HCT116 (cell line): ENCODE data around the gene ZNF41. TPM values are rescaled to one million over a fixed set of nuclear protein-coding genes. Genes with fewer than 3 reads are reported as not detected.

Source experiments
- ATAC-seq: fragments of 200-7000 bp; cut with Tn5 transposase; 2 replicates; pipeline ENCODE4 v1.9.1; 2020; ENCODE audit warnings: mild to moderate bottlenecking, moderate library complexity
- BruUV-seq: library from RNA; stranded (reverse); fragments of 400-500 nt; replicated peaks from 2 replicates; lab custom pipeline; 2021; lab: Mats Ljungman, UMichigan
- CTCF ChIA-PET: fragments of 300-600 bp; sonication (Branson Sonifier 250); formaldehyde crosslinking; loops from one replicate; lab custom pipeline; 2021; ENCODE audit warnings: antibody characterized with exemption; lab: Charles Lee
- POLR2A ChIA-PET: fragments of 300-600, 350-600 bp; sonication (Branson Sonifier 250); formaldehyde crosslinking; loops from one replicate; lab custom pipeline; 2021; ENCODE audit warnings: antibody characterized with exemption; lab: Charles Lee
- RAD21 ChIA-PET, 2 experiments: fragments of 300-600 bp; sonication (Branson Sonifier 250); formaldehyde crosslinking; loops; one replicate each; lab custom pipeline; 2023; ENCODE audit warnings: low total read pairs in 2 of 2; ENCODE audit not compliant: uncharacterized antibody in 2 of 2, unreplicated experiment in 2 of 2, low non-redundant PET in 1 of 2; lab: Charles Lee
- DNase-seq: peaks from one replicate; pipeline ENCODE4 v3.0.0-alpha.2; 2010; ENCODE audit warnings: low read depth, low spot score
- H2AFZ ChIP-seq: fragments of 200-600 bp; shearing (Covaris generic), sonication (generic); 2 replicates; pipeline ENCODE4 v1.6.1; 2017; ENCODE audit warnings: low read depth, mixed run types, mixed read lengths, antibody characterized with exemption, low read length; ENCODE audit not compliant: poor library complexity, severe bottlenecking
- H3K27ac ChIP-seq: 2 replicates; pipeline ENCODE4 v1.5.1; 2012; ENCODE audit warnings: low read depth, low read length
- H3K27me3 ChIP-seq: fragments of 200-600 bp; sonication (generic); 2 replicates; pipeline ENCODE4 v1.6.1; 2016; ENCODE audit warnings: mixed run types, low read length, mixed read lengths; ENCODE audit not compliant: insufficient read depth
- H3K36me3 ChIP-seq, 2 experiments: fragments of 200-500 bp in 1 of 2; fragments of 200-600 bp in 1 of 2; sonication (Bioruptor generic) in 1 of 2; sonication (generic) in 1 of 2; 2 replicates each; pipeline versions ENCODE4 v1.5.1 to v1.6.1; 2014 to 2016; ENCODE audit warnings: low read length in 2 of 2, inconsistent platforms in 1 of 2, mixed read lengths in 1 of 2, mixed run types in 1 of 2; ENCODE audit not compliant: insufficient read depth in 2 of 2, control insufficient read depth in 1 of 2
- H3K4me1 ChIP-seq, 2 experiments: fragments of 200-600 bp in 1 of 2; sonication (generic) in 1 of 2; 2 replicates each; pipeline versions ENCODE4 v1.5.1 to v1.6.1; 2012 to 2017; ENCODE audit warnings: low read length in 2 of 2, inconsistent platforms in 1 of 2, mild to moderate bottlenecking in 1 of 2, mixed read lengths in 1 of 2, mixed run types in 1 of 2, moderate library complexity in 1 of 2; ENCODE audit not compliant: insufficient read depth in 2 of 2, control insufficient read depth in 1 of 2
- H3K4me2 ChIP-seq: fragments of 200-600 bp; sonication (generic); 2 replicates; pipeline ENCODE4 v1.6.1; 2017; ENCODE audit warnings: mixed run types, low read length, mixed read lengths
- H3K4me3 ChIP-seq, 2 experiments: fragments of 200-600 bp in 1 of 2; sonication (generic) in 1 of 2; replicated peaks in 1 of 2; 2 replicates each; pipeline ENCODE4 v1.5.1; 2011 to 2016; ENCODE audit warnings: low read length in 2 of 2, control low read depth in 1 of 2, low read depth in 1 of 2, mild to moderate bottlenecking in 1 of 2, mixed read lengths in 1 of 2, mixed run types in 1 of 2
- H3K79me2 ChIP-seq: fragments of 200-600 bp; sonication (generic); 2 replicates; pipeline ENCODE4 v1.6.1; 2017; ENCODE audit warnings: mild to moderate bottlenecking, mixed run types, low read length, moderate library complexity, mixed read lengths; ENCODE audit not compliant: insufficient read depth
- H3K9ac ChIP-seq: fragments of 200-600 bp; sonication (generic); 2 replicates; pipeline ENCODE4 v1.6.1; 2016; ENCODE audit warnings: low read length, mixed read lengths
- H3K9me2 ChIP-seq: fragments of 200-600 bp; sonication (generic), shearing (Covaris generic); 2 replicates; pipeline ENCODE4 v1.6.1; 2017; ENCODE audit warnings: mixed run types, mild to moderate bottlenecking, moderate library complexity; ENCODE audit not compliant: insufficient read depth
- H3K9me3 ChIP-seq, 2 experiments: fragments of 200-500 bp in 1 of 2; fragments of 200-600 bp in 1 of 2; sonication (Bioruptor generic) in 1 of 2; sonication (generic) in 1 of 2; 2 replicates each; pipeline ENCODE4 v1.6.1; 2014 to 2017; ENCODE audit warnings: low read length in 2 of 2, mixed read lengths in 2 of 2, inconsistent platforms in 1 of 2, low read depth in 1 of 2, mild to moderate bottlenecking in 1 of 2, mixed run types in 1 of 2, moderate library complexity in 1 of 2; ENCODE audit not compliant: control insufficient read depth in 1 of 2, insufficient read depth in 1 of 2
- H4K20me1 ChIP-seq: fragments of 200-600 bp; sonication (generic), shearing (Covaris generic); 2 replicates; pipeline ENCODE4 v1.6.1; 2017; ENCODE audit warnings: mixed run types, mild to moderate bottlenecking, moderate library complexity; ENCODE audit not compliant: insufficient read depth
- CEBPB ChIP-seq: IDR thresholded peaks from 2 replicates; pipeline ENCODE4 v1.6.1; 2012; ENCODE audit warnings: low read depth
- EGR1 ChIP-seq: IDR thresholded peaks from 2 replicates; pipeline ENCODE4 v1.6.1; 2012; ENCODE audit warnings: low read depth
- FOSL1 ChIP-seq: IDR thresholded peaks from 2 replicates; pipeline ENCODE4 v1.6.1; 2012; ENCODE audit warnings: low read depth
- JUND ChIP-seq: IDR thresholded peaks from 2 replicates; pipeline ENCODE4 v1.6.1; 2012
- POLR2A ChIP-seq: IDR thresholded peaks from 2 replicates; pipeline ENCODE4 v1.7.0; 2011; ENCODE audit warnings: borderline replicate concordance; ENCODE audit not compliant: insufficient read depth, insufficient read length; ENCODE audit errors: extremely low read depth
- RAD21 ChIP-seq: IDR thresholded peaks from 2 replicates; pipeline ENCODE4 v1.6.1; 2012; ENCODE audit warnings: low read depth, mild to moderate bottlenecking
- SIN3A ChIP-seq: IDR thresholded peaks from 2 replicates; pipeline ENCODE4 v1.6.1; 2012; ENCODE audit warnings: low read depth
- YY1 ChIP-seq: IDR thresholded peaks from 2 replicates; pipeline ENCODE4 v1.6.1; 2011; ENCODE audit warnings: low read length, low read depth, moderate library complexity, mild to moderate bottlenecking; ENCODE audit not compliant: insufficient replicate concordance; ENCODE audit errors: extremely low read depth
- ZNF274 ChIP-seq: fragments of 200-500 bp; sonication (Bioruptor generic); IDR thresholded peaks from 2 replicates; pipeline ENCODE4 v1.6.1; 2014; ENCODE audit warnings: mild to moderate bottlenecking, low read depth, low read length, inconsistent platforms
- intact Hi-C: fragments of 100-400 bp; cut with micrococcal nuclease; formaldehyde crosslinking; loops from 2 replicates; pipeline ENCODE4 v1.10.0; 2022
- total RNA-seq: library from RNA; stranded (reverse); gene quantifications from one replicate; pipeline ENCODE4 v1.2.1, GENCODE V29; 2021; ENCODE audit not compliant: unreplicated experiment
- TF ChIP-seq, protein P1 (sequence below): IDR thresholded peaks from 2 replicates; pipeline ENCODE4 v1.6.1; 2012; ENCODE audit warnings: low read depth
- TF ChIP-seq, protein P2 (sequence below), 3 experiments: fragments of 200-600 bp in 1 of 3; sonication (generic) in 1 of 3; IDR thresholded peaks in 2 of 3; conservative IDR thresholded peaks in 1 of 3; 2 replicates each; pipeline ENCODE4 v1.5.1; 2012 to 2017; ENCODE audit warnings: low read depth in 2 of 3, low read length in 2 of 3, antibody characterized with exemption in 1 of 3, borderline replicate concordance in 1 of 3, control low read depth in 1 of 3, mild to moderate bottlenecking in 1 of 3, mixed read lengths in 1 of 3, mixed run types in 1 of 3, moderate library complexity in 1 of 3; ENCODE audit not compliant: insufficient read depth in 1 of 3

Gene ZNF41
- total RNA-seq, 1 experiment from 2014 or later = 7.4 TPM

DNA sequence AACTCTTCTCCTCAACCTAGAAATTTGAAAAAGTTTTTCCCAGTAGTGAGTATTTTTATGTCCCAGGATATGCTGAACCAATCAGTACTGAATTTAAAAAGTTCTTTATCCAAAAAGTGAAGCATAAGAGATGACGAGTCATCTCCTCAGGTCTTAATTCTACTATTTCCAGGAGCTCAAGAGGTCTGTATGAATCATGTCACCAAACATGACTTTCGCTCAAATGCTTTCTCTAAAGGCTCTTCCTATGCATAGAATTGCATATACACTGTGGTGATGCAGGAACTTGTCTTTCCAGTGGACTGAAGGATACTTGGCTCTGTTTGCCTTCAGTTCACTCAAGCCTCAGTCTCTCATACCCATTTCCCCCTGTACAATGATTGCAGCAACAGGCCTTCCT, 36.1 kb downstream of the ZNF41 start:
- Histone ChIP-seq H3K27me3 (no peaks in the 10 kb centered on the region), H2AFZ (no peak overlapping the region), H3K9ac (no peak overlapping the region), H3K9me3 (peaks cover 8 to 11% of the 10 kb centered on the region in 2 experiments; a peak in 2 of 4 replicates), H3K4me1 (no peaks in the 10 kb centered on the region), H3K4me3 (no peak overlapping the region), H3K4me2 (no peak overlapping the region), H3K79me2 (no peaks in the 10 kb centered on the region), H4K20me1 (no peaks in the 10 kb centered on the region), H3K9me2 (no peaks in the 10 kb centered on the region), H3K36me3 (peaks cover 0 to 14% of the 10 kb centered on the region in 2 experiments; a peak in 1 of 4 replicates), H3K27ac (no peak overlapping the region)
- no peak for DNase-seq
- intact Hi-C loops = no loop called here
- CTCF ChIA-PET = no interaction called here
- BruUV-seq = no TSS peak
- RAD21 ChIA-PET = no interaction called here
- ATAC-seq = no peak
- TF ChIP-seq, protein P1, sequence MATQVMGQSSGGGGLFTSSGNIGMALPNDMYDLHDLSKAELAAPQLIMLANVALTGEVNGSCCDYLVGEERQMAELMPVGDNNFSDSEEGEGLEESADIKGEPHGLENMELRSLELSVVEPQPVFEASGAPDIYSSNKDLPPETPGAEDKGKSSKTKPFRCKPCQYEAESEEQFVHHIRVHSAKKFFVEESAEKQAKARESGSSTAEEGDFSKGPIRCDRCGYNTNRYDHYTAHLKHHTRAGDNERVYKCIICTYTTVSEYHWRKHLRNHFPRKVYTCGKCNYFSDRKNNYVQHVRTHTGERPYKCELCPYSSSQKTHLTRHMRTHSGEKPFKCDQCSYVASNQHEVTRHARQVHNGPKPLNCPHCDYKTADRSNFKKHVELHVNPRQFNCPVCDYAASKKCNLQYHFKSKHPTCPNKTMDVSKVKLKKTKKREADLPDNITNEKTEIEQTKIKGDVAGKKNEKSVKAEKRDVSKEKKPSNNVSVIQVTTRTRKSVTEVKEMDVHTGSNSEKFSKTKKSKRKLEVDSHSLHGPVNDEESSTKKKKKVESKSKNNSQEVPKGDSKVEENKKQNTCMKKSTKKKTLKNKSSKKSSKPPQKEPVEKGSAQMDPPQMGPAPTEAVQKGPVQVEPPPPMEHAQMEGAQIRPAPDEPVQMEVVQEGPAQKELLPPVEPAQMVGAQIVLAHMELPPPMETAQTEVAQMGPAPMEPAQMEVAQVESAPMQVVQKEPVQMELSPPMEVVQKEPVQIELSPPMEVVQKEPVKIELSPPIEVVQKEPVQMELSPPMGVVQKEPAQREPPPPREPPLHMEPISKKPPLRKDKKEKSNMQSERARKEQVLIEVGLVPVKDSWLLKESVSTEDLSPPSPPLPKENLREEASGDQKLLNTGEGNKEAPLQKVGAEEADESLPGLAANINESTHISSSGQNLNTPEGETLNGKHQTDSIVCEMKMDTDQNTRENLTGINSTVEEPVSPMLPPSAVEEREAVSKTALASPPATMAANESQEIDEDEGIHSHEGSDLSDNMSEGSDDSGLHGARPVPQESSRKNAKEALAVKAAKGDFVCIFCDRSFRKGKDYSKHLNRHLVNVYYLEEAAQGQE = no peak
- TF ChIP-seq JUND = no peak
- TF ChIP-seq RAD21 = no peak
- TF ChIP-seq ZNF274 = no peak
- TF ChIP-seq YY1 = no peak
- TF ChIP-seq EGR1 = no peak
- POLR2A ChIA-PET = no interaction called here

DNA sequence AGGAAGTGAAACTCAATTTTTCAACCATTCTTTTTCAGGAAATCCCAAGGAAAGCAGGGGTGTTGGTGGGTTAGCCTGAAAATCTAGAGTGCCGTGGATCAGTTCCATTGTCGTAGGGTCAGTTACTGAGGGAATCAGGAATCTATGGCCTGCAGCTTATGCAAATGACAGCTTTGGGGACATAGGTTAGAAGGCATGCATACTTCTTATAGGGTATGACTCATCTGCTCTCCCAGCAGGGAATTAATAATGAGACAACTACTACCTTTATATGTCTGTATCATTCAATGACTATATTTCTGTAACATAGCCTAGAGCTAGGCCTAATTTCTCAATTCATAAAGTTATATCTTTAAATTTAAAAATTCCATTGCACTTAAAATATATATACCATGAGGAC, 36.6 kb downstream of the ZNF41 start:
- POLR2A ChIA-PET = no interaction called here
- Histone ChIP-seq H3K9ac (no peak overlapping the region), H3K9me3 (peaks cover 8 to 11% of the 10 kb centered on the region in 2 experiments; a peak in 2 of 4 replicates), H3K4me3 (no peak overlapping the region), H3K9me2 (no peaks in the 10 kb centered on the region), H4K20me1 (no peaks in the 10 kb centered on the region), H2AFZ (no peak overlapping the region), H3K4me1 (no peaks in the 10 kb centered on the region), H3K4me2 (no peak overlapping the region), H3K27me3 (no peaks in the 10 kb centered on the region), H3K27ac (no peak overlapping the region), H3K36me3 (peaks cover 0 to 14% of the 10 kb centered on the region in 2 experiments; a peak in 1 of 4 replicates), H3K79me2 (no peaks in the 10 kb centered on the region)
- no peak for ATAC-seq
- intact Hi-C loops = no loop called here
- no peak for DNase-seq
- no TSS peak for BruUV-seq
- RAD21 ChIA-PET = no interaction called here
- TF ChIP-seq EGR1 (no peak), ZNF274 (no peak), FOSL1 (no peak), POLR2A (no peak), CEBPB (no peak), SIN3A (no peak)
- TF ChIP-seq, protein P2, sequence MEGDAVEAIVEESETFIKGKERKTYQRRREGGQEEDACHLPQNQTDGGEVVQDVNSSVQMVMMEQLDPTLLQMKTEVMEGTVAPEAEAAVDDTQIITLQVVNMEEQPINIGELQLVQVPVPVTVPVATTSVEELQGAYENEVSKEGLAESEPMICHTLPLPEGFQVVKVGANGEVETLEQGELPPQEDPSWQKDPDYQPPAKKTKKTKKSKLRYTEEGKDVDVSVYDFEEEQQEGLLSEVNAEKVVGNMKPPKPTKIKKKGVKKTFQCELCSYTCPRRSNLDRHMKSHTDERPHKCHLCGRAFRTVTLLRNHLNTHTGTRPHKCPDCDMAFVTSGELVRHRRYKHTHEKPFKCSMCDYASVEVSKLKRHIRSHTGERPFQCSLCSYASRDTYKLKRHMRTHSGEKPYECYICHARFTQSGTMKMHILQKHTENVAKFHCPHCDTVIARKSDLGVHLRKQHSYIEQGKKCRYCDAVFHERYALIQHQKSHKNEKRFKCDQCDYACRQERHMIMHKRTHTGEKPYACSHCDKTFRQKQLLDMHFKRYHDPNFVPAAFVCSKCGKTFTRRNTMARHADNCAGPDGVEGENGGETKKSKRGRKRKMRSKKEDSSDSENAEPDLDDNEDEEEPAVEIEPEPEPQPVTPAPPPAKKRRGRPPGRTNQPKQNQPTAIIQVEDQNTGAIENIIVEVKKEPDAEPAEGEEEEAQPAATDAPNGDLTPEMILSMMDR (IDR thresholded peaks at IDR 0.05 in 2 of 3, conservative IDR thresholded peaks at IDR 0.05 in 1 of 3; ENCODE audit: borderline replicate concordance in 1 of 3, insufficient read depth in 1 of 3, low read depth in 2 of 3, low read length in 2 of 3) = no peak
- CTCF ChIA-PET = no interaction called here
